Globus pallidus (tissue), 1 donor: ENCODE results near the gene NTF3.

ENCODE experiments used
- DNase-seq: peaks from one replicate; pipeline ENCODE4 v3.0.0-alpha.2; 2015; ENCODE audit warnings: low spot score

The NTF3 gene

DNA sequence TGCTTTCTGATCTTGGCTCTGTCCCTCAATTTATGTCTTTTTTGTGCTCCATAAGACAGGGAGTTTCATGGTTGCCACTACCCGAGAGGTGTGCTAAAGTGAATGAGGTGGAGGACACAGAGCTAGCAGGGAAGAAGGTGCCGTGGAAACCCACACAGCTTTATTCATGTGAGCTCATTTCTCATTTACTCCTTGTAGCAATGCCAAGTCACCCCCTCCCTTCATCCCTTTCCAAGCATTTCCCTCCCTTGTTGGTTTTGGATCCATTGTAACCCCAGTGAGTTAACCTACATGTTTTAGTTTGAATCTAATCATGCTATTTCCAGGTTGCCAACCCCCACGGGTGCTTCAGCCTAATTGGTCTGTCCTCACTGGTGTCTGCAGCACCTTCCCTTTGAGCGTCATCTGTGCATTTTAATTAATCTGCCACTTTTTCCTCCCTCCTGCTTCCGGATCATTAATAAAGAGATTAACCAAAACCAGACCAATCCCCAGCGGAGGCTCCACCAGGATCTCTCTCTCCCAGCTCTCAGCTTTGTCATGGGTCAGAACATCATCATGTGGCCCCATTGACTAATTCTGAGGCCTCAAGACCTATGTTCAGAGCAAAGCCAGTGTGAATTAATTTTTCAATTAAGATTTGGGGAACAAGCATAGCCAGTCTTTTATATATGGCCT, 56.2 kb downstream of the NTF3 start:
- no peak for DNase-seq

- DNase-seq, result no peak
These were observed 56.7 kb downstream of the NTF3 start for GRCh38 chr12:5488626-5488955.

DNA sequence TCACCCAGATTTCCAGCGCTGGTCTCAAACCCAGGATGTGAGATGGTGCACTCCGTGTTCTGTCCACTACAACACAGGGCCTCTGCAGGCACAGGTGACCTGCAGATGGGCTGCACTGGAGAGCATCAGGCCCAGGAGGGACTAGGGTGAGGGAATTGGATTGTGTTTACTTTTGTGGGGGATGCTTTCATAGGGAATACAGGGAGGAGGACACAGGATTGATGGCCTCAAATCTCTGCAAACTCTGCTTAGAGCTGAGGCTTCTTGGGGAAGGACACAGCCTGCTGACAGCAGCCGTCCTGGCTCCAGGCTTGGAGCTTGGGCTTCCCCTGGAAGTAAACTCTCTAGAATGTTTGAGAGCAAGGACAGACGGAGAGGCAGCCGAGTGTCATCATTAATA, 57.1 kb downstream of the NTF3 start:
- no peak for DNase-seq

DNA sequence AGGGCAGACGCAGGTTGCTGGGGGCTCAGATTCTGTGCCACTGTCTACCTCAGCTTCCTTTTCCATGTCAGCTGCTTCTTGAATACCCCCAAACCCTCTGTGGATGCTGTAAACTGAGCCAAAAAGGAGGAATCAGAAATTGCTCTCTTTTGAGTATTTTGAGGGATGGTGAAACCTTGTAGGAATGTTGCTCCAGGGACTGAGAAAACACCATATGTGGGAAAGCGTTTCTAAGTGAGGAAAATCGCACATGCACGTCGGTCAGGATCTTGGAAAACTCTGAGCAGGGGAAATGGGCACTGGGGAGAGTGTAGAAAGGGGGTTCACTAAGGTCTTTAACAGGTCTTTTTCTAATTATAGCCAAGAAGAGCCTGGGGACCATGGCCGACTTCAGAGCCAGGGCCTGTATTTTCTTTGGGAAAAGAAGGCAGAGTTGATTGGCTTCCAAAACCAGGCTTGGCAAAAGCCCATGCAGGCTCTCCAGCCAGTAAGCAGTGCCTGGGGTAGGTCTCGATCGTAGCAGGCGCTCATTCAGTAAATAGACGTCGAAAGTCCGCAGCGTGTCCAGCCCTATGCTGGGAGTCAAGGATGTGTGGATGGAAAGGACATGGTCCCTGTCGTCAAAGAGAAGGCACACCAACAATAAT, 58.0 kb downstream of the NTF3 start:
- DNase-seq, result no peak

GRCh38 chr12:5492562-5492961, 60.7 kb downstream of the NTF3 start:
- no peak for DNase-seq

DNA sequence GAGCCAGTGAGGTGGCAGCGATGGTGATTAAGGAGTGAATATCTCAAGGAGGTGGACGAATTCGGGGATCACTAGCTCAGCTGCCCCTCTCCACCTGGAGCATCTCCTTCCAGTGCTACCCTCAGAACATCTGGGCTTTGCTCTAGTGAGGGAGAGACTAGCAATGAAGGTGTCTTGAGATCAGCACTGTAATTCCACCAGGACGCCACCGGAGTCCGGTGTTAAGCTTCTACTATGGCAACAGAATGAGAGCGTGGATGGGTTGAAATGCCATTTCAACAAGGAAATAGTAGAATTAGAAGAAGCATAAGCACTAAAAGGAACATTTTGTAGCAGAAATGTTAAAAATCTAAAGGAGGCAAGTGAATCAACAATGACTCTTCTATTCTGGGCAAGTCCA, 61.1 kb downstream of the NTF3 start:
- DNase-seq, result no peak

DNA sequence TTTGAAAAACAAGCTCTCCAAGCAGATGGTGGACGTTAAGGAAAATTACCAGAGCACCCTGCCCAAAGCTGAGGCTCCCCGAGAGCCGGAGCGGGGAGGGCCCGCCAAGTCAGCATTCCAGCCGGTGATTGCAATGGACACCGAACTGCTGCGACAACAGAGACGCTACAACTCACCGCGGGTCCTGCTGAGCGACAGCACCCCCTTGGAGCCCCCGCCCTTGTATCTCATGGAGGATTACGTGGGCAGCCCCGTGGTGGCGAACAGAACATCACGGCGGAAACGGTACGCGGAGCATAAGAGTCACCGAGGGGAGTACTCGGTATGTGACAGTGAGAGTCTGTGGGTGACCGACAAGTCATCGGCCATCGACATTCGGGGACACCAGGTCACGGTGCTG, 62.4 kb downstream of the NTF3 start:
- no peak for DNase-seq

GRCh38 chr12:5497329-5498053, 65.6 kb downstream of the NTF3 start:
- DNase-seq, result no peak

DNA sequence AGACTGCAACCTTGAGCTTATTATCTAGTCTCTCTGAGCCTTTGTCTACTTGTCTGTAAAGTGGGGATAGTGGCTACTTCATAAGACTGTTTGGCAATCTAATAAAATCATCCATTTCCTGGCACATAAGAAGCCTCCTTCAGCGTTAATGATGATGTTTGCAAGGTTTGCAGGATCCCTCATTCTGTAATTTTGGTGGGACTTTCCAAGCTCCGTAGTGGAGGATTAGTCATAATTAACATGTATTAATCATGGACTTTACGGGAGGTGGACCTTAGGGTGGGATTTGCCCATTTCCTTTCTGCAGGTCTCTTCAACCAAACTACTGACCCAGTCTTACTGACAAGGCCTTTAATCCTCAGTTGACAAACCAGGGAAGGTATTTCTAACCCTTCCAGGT, 66.2 kb downstream of the NTF3 start:
- DNase-seq, result no peak

DNA sequence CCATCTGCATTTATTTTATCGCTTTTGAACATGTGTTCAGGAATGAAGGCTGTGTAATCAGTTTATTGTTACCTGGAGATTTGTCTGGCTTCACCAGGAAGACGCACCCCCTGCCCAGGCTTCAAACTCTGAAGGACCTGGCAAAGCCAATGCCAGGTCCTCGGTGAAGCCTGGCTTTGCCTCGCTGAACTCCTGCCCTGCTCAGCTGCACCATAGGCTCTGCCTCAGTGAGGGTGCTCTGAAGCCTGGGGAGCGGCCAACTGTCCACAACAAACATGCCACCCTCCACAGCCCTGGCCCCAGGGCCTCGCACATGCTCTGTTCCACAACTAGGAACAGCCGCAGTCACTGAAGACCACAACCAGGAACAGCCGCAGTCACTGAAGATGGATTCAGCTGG, 66.9 kb downstream of the NTF3 start:
- DNase-seq, result no peak

DNA sequence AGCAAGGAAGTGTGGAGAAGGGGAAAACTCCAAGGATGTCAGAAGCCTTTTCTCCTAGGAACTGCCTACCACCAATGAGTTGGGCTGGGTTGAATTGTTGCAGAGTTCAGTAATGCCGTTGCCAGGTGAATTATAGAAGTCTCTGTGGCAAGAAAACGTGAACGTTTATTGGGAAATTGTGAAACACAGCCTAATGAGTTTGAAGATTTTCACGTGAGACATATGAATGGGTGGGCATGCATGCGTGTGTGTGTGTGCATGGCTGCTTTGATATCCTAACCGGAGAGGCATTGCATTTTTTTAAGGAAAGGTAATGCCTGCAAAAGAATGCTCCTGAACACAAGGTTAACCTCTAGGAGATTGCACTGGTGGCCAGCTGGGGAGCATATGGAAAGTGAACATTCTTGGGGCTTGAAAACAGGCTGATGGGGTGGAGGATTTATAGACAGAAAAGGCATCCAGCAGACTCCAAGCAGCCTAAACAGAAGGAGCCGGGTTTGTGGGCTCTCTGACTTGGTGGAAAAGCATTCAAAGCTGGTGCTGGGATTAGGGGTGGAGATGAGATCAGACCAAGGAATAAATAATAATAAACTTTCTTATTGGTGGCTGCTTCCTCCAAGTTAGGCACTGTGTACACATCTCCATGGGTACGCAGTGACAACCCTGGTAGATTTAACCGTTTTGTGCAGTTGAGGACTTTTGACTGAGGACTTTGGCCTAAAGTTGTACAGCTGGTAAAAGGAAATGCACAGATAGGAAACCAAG, 67.8 kb downstream of the NTF3 start:
- DNase-seq, result no peak

DNA sequence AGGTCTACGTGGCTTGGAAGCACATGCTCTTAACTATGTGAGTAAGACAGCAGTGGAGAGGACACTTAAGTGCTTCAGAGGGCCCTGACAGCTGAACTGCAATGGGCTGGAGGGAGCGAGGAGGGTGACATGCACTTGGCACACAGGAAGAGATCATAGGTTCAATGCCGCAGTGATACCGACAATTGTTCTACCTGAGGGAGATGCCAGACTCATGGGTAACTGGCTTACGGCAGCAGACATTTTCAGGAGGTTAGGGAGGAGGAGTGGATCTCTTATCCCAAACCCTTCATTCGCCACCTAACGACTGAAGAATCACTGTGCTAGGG, 68.4 kb downstream of the NTF3 start:
- no peak for DNase-seq

DNA sequence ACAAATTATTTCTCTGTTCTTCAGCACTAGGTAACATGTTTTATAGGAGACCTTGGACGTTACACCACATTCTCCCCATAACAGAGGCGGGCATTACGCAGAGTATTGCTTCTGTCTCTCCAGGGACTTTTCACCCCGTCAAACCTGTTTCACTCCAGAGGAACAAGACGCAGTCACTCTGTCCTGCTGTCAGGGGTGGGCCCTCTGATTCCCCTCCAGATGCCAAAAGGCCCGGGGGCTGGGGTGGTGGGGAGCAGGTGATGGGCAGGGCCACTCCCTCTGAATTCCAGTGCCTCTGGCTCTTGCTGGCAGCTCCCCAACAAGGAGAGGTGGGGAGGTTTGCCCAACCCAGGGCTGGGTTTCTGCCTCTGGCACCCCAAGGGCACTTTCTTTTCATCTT, 71.9 kb downstream of the NTF3 start:
- no peak for DNase-seq

- DNase-seq, result no peak
These were observed 73.2 kb downstream of the NTF3 start for GRCh38 chr12:5505116-5505515.

DNA sequence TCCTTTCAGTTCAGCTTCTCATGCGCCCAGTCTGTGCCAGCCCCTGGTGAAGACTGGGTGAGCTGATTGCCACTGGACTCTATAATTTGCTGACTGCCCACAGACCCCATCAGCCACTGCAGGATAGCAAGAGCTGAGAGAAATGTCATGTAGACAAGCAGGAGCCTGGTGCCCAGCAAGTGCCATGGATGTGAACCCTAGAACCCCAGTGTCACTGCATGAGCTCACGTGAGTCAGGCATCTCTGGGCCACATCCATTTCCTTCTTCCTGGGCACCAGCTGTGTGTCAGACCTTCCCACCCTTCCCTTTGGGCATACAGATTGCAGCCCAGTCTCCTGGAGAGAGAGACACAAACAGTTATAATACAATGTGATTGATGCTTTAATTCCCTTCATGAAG, 73.8 kb downstream of the NTF3 start:
- no peak for DNase-seq

GRCh38 chr12:5506295-5506694, 74.4 kb downstream of the NTF3 start:
- DNase-seq, result no peak

DNA sequence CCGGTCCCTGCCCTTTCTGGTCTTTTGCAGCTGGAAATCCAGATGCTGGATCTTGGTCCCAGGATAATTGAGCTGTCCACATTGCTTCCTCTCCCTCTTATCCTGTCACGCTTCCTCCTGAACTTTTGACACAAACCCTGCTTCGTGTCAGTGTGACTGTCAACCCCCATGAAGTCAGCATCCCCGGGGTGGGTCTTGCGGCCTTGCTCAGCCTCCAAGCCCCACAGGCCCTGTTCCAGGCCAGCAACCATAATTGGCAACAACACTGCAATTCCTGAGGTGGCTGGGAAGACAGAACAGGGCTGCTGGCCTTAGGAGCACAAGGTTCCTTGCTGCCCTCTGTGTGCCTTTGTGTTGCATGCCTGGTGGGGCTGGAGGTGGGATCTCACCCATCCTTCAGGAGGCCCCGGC, 74.9 kb downstream of the NTF3 start:
- no peak for DNase-seq

DNA sequence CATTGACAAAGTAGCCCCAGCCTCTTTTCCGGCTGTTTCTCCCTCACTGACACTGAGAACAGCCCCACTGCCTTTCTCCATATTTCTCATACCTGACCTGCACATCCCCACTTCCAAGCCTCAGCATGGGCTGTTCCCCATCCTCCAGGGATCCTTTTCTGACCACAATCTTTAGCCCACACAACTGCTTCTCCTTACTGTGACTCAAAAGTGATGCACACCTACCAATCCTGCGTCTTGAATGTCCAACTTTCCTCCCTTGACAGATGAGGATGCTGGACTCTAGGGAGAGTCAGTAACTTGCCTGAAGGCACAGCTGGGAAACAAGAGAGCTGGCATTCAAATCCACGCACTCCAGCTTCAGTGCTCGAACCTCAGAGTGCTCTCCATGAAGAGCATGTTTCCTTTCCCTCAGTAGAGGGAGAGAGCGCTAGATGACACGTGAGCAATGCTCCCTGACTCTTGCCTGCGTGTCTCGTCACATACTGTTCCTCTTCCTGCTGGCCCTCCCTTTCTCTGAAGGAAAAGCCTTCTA, 75.6 kb downstream of the NTF3 start:
- no peak for DNase-seq

GRCh38 chr12:5507944-5508343, 76.0 kb downstream of the NTF3 start:
- no peak for DNase-seq

- DNase-seq, result no peak
These were observed 77.2 kb downstream of the NTF3 start for GRCh38 chr12:5509102-5509501.

DNA sequence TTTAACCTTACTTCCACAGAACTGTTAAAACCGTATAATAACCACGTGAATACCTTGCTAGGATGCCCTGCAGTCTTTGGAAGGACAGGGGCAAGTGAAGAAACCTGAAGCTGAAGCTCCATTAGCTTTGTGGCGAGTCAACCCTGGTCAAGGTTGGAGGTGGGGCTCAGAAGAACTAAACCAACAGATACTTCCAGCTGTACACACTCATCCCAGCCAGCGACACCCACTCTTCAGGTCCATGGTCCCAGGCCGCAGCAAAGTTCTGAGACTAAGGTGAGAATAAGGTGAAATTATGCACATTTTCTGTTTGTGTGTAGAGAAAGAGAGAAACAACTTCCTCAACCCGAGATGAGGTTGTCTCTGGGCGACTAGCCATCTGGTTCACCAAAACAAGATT, 77.6 kb downstream of the NTF3 start:
- DNase-seq, result no peak

DNA sequence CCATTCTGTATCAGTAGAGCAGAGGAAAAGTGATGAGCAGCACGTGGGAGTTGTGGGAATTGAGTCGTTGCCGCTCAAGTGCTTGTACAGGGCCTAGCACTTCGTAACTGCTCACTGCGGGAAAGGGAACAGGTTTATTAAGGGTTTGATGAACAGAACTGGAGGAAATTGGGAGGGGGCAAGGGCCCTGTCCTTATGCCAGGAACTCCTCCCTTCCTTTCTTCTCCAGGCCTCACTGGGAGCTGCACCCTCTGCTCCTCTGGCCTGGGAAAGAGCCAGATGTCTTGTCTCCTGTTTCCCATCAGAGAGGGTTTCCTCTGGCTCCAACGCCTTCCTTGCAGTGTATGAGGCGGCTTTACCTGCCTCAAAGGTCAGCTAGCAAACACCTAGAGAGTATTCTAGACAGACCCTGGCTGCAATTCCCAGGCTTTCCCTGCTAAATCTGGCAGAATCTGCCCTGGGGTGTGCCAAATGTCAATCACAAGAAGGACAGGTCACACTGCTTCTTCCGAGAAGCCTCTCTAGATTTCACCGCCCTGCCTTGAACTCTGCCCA, 78.4 kb downstream of the NTF3 start:
- DNase-seq, result no peak
